GM10847 (cell line): ENCODE measurements around the gene S100A4.

Experiments
- POLR2A ChIP-seq: IDR thresholded peaks from 2 replicates; pipeline ENCODE4 v1.6.1; 2011; ENCODE audit not compliant: insufficient read length; ENCODE audit errors: extremely low read depth

Gene S100A4

GRCh38 chr1:153531638-153532037 lies 14.0 kb downstream of the S100A4 start:
- no peak for TF ChIP-seq POLR2A

GRCh38 chr1:153527683-153528040 lies 17.9 kb downstream of the S100A4 start:
- no peak for TF ChIP-seq POLR2A

GRCh38 chr1:153527023-153527682 lies 18.5 kb downstream of the S100A4 start:
- no peak for TF ChIP-seq POLR2A

- TF ChIP-seq POLR2A, result no peak
These were observed 19.5 kb downstream of the S100A4 start for GRCh38 chr1:153526132-153526543.

GRCh38 chr1:153525088-153525728 lies 20.4 kb downstream of the S100A4 start:
- TF ChIP-seq POLR2A, result no peak

- TF ChIP-seq POLR2A, result no peak
These were observed 24.7 kb downstream of the S100A4 start for GRCh38 chr1:153520818-153521476.

- TF ChIP-seq POLR2A, result no peak
These were observed 26.4 kb downstream of the S100A4 start for GRCh38 chr1:153519242-153519641.

GRCh38 chr1:153515504-153516394 lies 29.9 kb downstream of the S100A4 start:
- no peak for TF ChIP-seq POLR2A

GRCh38 chr1:153513666-153514065 lies 31.9 kb downstream of the S100A4 start:
- no peak for TF ChIP-seq POLR2A

GRCh38 chr1:153513023-153513422 lies 32.6 kb downstream of the S100A4 start:
- no peak for TF ChIP-seq POLR2A

- TF ChIP-seq POLR2A, result no peak
These were observed 34.6 kb downstream of the S100A4 start for GRCh38 chr1:153510984-153511410.

- no peak for TF ChIP-seq POLR2A
These were observed 35.8 kb downstream of the S100A4 start for GRCh38 chr1:153509729-153510354.

- TF ChIP-seq POLR2A, result no peak
These were observed 36.6 kb downstream of the S100A4 start for GRCh38 chr1:153509036-153509435.

GRCh38 chr1:153507926-153508583 lies 37.6 kb downstream of the S100A4 start:
- TF ChIP-seq POLR2A, result no peak
